Adrenal gland (tissue), 12 donors: ENCODE data around the gene COG8. TPM values are rescaled to one million over a fixed set of nuclear protein-coding genes. Genes with fewer than 3 reads are reported as not detected.
A peak's percentile ranks its signal among the peaks of the same experiment; 100 is the strongest.
"Not testable (repeated sequence)": the region's sequence is repeated elsewhere in the genome, so short reads cannot be mapped to it uniquely, and the experiment has no call there.

Source experiments
- DNase-seq, 7 donors: peaks; one replicate each; pipeline ENCODE4 v3.0.0-alpha.2; 2019 to 2020
- H3K27ac ChIP-seq, 5 donors: fragments of 200-600 bp; sonication (generic) in 4 of 5; 1 replicate in 3 of 5; 2 replicates in 2 of 5; pipeline versions ENCODE4 v1.5.1 to v1.8.0; 2016 to 2020; ENCODE audit warnings: mild to moderate bottlenecking in 1 of 5
- H3K27me3 ChIP-seq: fragments of 200-600 bp; 2 replicates; pipeline ENCODE4 v1.8.0; 2021
- H3K36me3 ChIP-seq, 2 donors: fragments of 200-600 bp; replicated peaks in 1 of 2; 1 replicate in 1 of 2; 2 replicates in 1 of 2; pipeline versions ENCODE4 v1.5.1 to v1.8.0; 2018 to 2022
- H3K4me1 ChIP-seq, 2 donors: fragments of 200-600 bp; replicated peaks in 1 of 2; 1 replicate in 1 of 2; 2 replicates in 1 of 2; pipeline versions ENCODE4 v1.5.1 to v1.8.0; 2018 to 2021
- H3K4me3 ChIP-seq, 4 donors: fragments of 200-600 bp; sonication (generic) in 3 of 4; one replicate each; pipeline ENCODE4 v1.5.1; 2016 to 2018
- H3K9me3 ChIP-seq, 3 donors: fragments of 200-600 bp; sonication (generic) in 1 of 3; replicated peaks in 1 of 3; 1 replicate in 2 of 3; 2 replicates in 1 of 3; pipeline versions ENCODE4 v1.5.1 to v1.8.0; 2016 to 2021
- POLR2A ChIP-seq, 2 donors: fragments of 450-650 bp; IDR thresholded peaks; one replicate each; pipeline ENCODE4 v1.6.1; 2017; ENCODE audit warnings: antibody characterized with exemption in 2 of 2, mild to moderate bottlenecking in 2 of 2, moderate library complexity in 1 of 2
- WGBS, 4 donors: extraction: QIAGEN DNeasy Blood & Tissue Kit in 2 of 4; methylation state at CpG; one replicate each; pipeline versions ENCODE4 v1.1.5 to v1.1.7; 2013 to 2017; 5-methylcytosine and 5-hydroxymethylcytosine counted together
- intact Hi-C, 2 donors: fragments of 100-400 bp; cut with DNase I; formaldehyde crosslinking; loops; one replicate each; pipeline versions ENCODE4 v1.14.1 to v1.15.0; 2022 to 2023
- polyA plus RNA-seq, 3 donors: library from polyadenylated mRNA; stranded (reverse); fragments of 200-250 nt in 2 of 3; fragments of 350-450 nt in 1 of 3; fragmentation: Illumina TruSeq in 1 of 3; extraction: RNeasy Lipid Tissue Mini Kit (QIAGEN cat#74804) in 1 of 3; gene quantifications; one replicate each; pipeline ENCODE4 v1.2.3, GENCODE V29; 2013 to 2014
- total RNA-seq, 9 donors: library from RNA; depleted of rRNA in 4 of 9; stranded (reverse); fragments of >200 nt in 4 of 9; fragments of 120-200 nt in 1 of 9; fragmentation: NEBNext Ultra II Directional in 1 of 9; extraction: Animal tissue kit (Norgen Biotek cat#: 25700) in 1 of 9; gene quantifications; one replicate each; pipeline versions ENCODE4 v1.1.0 to v1.2.4, GENCODE V29; 2013 to 2023
- TF ChIP-seq, protein P1 (sequence below), 6 experiments: fragments of 450-650 bp in 4 of 6; fragments of 200-600 bp in 2 of 6; sonication (generic) in 1 of 6; IDR thresholded peaks; 1 replicate in 5 of 6; 2 replicates in 1 of 6; pipeline versions ENCODE4 v1.5.1 to v1.8.0; 2016 to 2021; ENCODE audit warnings: antibody characterized with exemption in 6 of 6, mild to moderate bottlenecking in 2 of 6, moderate library complexity in 1 of 6
- donor health status: healthy with polysubstance abuse.
- donor health status: Bipolar disorder and iron deficiency.
- donor health status: DM: yes; HTN: yes; CAD: no.
- donor health status: DM: no; HTN: no; CAD: no.
- donor health status: DM: no; HTN: no; CAD: no.
- donor health status: DM: yes; HTN: yes; CAD: no.

COG8 gene
- total and polyA plus RNA-seq, 12 donors: 26.1 to 85.3 (median 50.3) TPM

GRCh38 chr16:69363281-69363717 is 23.9 kb upstream of the COG8 start:
- WGBS, 4 donors: 89 to 95% (median 93%) methylated on average over 5 of the region's 5 CpGs
- Histone ChIP-seq H3K36me3 (peaks cover 0 to 56% of the 10 kb centered on the region in 2 donors), H3K4me1 (no peaks in the 10 kb centered on the region), H3K27me3 (no peaks in the 10 kb centered on the region), H3K9me3 (no peaks in the 10 kb centered on the region), H3K27ac (no peak overlapping the region), H3K4me3 (no peak overlapping the region)
- DNase-seq: peak in 1 of 7 donors; percentile 45
- TF ChIP-seq, protein P1, sequence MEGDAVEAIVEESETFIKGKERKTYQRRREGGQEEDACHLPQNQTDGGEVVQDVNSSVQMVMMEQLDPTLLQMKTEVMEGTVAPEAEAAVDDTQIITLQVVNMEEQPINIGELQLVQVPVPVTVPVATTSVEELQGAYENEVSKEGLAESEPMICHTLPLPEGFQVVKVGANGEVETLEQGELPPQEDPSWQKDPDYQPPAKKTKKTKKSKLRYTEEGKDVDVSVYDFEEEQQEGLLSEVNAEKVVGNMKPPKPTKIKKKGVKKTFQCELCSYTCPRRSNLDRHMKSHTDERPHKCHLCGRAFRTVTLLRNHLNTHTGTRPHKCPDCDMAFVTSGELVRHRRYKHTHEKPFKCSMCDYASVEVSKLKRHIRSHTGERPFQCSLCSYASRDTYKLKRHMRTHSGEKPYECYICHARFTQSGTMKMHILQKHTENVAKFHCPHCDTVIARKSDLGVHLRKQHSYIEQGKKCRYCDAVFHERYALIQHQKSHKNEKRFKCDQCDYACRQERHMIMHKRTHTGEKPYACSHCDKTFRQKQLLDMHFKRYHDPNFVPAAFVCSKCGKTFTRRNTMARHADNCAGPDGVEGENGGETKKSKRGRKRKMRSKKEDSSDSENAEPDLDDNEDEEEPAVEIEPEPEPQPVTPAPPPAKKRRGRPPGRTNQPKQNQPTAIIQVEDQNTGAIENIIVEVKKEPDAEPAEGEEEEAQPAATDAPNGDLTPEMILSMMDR (IDR thresholded peaks at IDR 0.05): no peak
- no peak for TF ChIP-seq POLR2A (IDR thresholded peaks at IDR 0.05)
- intact Hi-C loops: no loop called here

DNA sequence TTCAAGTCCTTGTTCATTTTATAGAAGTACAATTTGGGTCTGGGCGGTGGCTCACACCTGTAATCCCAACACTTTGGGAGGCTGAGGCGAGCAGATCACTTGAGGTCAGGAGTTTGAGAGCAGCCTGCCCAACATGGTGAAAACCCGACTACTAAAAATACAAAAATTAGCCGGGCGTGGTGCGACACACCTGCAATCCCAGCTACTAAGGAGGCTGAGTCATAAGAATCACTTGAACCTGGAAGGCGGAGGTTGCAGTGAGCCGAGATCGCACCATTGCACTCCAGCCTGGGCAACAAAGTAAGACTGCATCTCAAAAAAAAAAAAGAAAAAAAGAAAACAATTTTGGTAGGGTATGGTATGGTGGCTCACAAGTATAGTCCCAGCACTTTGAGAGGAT is 20.7 kb upstream of the COG8 start:
- not testable (repeated sequence) for H3K27me3 ChIP-seq
- 97 to 99% (median 97%) methylated on average over 9 of the region's 9 CpGs for WGBS, 4 donors

GRCh38 chr16:69351309-69352027 is 12.1 kb upstream of the COG8 start, which contains the start of gene TMED6:
Gene TMED6, minus strand, starts transcription at chr16:69351786. Its CDS starts 33 bp downstream, at chr16:69351753.
- Histone ChIP-seq H3K9me3 (no peaks in the 10 kb centered on the region), H3K36me3 (peaks cover 0 to 18% of the 10 kb centered on the region in 2 donors), H3K27me3 (no peaks in the 10 kb centered on the region), H3K4me1 (peaks cover 0 to 9% of the 10 kb centered on the region in 2 donors), H3K4me3 (no peak within 1 kb of the TSS), H3K27ac (no peak within 1 kb of the TSS)
- no peak for DNase-seq
- TF ChIP-seq POLR2A (IDR thresholded peaks at IDR 0.05): no peak
- TF ChIP-seq, protein P1 (IDR thresholded peaks at IDR 0.05): no peak
- intact Hi-C loops: no loop called here
- WGBS, 4 donors: 79 to 89% (median 87%) methylated on average over 8 to 12 of the region's 12 CpGs

More for the DNA sequence above, 20.7 kb upstream of the COG8 start:
- H3K4me3 ChIP-seq, H3K27ac ChIP-seq, intact Hi-C loops, H3K9me3 ChIP-seq: not testable (repeated sequence)
- Histone ChIP-seq H3K36me3 (peaks cover 0 to 33% of the 10 kb centered on the region in 2 donors), H3K4me1 (peaks cover 6 to 17% of the 10 kb centered on the region in 2 donors)
- DNase-seq: peak in 1 of 7 donors; percentile 42

DNA sequence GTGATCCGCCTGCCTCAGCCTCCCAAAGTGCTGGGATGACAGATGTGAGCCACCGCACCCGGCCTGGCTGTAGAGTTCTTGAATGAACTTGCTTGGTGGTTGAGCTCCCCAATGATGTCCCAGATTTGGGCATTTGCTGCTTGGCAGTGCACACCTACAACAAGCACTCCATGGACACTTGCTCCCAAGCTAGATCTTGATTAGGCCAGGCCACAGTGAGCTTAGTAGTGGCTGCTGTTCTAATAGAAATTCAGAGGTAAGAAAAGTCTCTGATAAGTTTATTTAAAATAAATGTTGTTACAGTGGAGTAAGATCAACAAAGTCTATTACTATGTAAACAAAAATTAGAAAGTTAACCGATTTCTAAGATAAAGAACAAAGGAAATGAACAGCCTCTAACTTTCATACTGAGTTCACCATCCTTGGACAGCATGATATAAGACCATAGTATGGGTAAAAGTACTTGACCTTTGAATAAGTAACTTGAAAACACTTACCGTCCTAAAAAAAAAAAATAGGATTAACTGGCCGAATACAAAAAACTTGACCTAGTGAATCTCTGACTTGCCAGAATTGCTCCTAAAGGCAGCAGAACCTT is 11.3 kb upstream of the COG8 start:
- Histone ChIP-seq H3K27ac (no peak overlapping the region), H3K36me3 (peaks cover 0 to 11% of the 10 kb centered on the region in 2 donors), H3K4me1 (peaks cover 0 to 1% of the 10 kb centered on the region in 2 donors), H3K27me3 (no peaks in the 10 kb centered on the region), H3K4me3 (no peak overlapping the region), H3K9me3 (no peaks in the 10 kb centered on the region)
- WGBS, 4 donors: 74 to 78% (median 77%) methylated on average over 6 of the region's 6 CpGs
- TF ChIP-seq, protein P1 (IDR thresholded peaks at IDR 0.05): no peak
- no peak for TF ChIP-seq POLR2A (IDR thresholded peaks at IDR 0.05)
- intact Hi-C loops: no loop called here
- no peak for DNase-seq
